GM19463 (cell line): ENCODE measurements around the gene ENGASE.

Source experiments
- ATAC-seq: cut with Tn5 transposase; IDR thresholded peaks from one replicate; pipeline ENCODE4 v1.9.1; 2021; ENCODE audit warnings: mild to moderate bottlenecking, moderate library complexity; ENCODE audit not compliant: unreplicated experiment

The ENGASE gene

DNA sequence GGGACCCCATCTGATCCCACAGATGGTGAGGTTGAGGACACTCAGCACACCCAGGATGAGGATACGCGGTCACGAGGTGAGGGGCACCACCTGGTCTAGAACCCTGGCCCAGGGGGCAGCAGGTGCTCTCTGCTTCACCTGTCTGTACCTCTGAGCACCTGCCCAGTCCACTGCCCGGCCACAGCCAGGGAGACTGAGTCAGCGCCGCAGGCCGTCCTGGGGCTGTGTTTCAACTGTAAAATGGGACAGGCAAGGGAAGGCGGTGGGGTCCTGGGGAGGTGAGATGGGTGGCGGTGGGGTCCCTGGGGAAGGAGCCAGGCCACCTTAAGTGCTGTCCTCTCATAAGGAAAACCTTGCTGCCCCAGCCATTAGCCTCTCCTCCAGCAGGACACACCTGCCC lies 60.4 kb downstream of the ENGASE start:
- ATAC-seq, result no peak

DNA sequence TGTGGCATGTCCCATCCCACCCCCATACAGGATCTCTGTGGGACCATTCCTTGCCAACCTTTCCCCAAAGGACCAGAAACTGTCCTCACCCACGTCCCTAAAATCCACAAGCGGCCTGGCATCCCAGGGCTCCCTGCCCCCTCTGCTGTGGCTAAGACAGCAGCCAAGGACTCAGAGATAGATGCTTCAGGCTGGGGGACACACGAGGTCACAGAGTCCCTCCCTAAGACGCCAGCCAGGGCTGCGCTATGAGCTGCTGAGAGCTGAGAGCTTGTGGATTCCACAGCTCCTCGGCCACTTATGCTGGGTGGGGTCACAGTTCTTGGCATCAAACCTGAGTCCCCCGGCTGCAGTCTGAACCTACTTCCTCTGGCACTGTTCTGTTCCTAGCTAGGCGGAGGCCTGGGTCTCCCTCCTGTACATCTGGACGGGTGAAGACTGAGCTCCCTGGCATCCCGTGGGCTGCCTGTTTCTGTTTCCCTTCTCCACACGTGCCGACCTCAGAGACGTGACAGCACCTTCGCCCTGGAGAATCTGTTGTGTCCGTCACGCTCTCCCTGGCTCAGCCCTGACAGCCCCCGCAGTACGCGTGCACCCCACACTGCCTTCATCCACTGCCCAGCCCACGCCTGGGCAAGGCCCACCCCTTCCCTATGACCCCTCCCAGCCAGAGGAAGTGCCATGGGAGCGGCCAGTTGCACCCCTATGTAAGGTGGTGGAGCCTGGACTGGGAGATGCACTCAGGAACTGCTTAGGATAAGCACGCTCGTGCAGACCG lies 61.2 kb downstream of the ENGASE start:
- ATAC-seq, result no peak
